Ovary (tissue), 3 donors: ENCODE data around the gene DHRS11.

Source experiments
- CTCF ChIP-seq, 3 donors: fragments of 450-650 bp in 2 of 3; fragments of 200-600 bp in 1 of 3; IDR thresholded peaks; one replicate each; pipeline versions ENCODE4 v1.5.1 to v1.8.0; 2016 to 2022; ENCODE audit warnings: antibody characterized with exemption in 3 of 3, mild to moderate bottlenecking in 1 of 3
- EP300 ChIP-seq: sonication (generic); formaldehyde crosslinking; IDR thresholded peaks from one replicate; pipeline ENCODE4 v1.6.1; 2017; ENCODE audit warnings: antibody characterized with exemption
- POLR2A ChIP-seq: fragments of 450-650 bp; IDR thresholded peaks from one replicate; pipeline ENCODE4 v1.6.1; 2017; ENCODE audit warnings: antibody characterized with exemption, mild to moderate bottlenecking, moderate library complexity
- donor health status: DM: no; HTN: no; CAD: no.

GRCh38 chr17:36610474-36610873 lies 18.8 kb downstream of the DHRS11 start:
- TF ChIP-seq CTCF (IDR thresholded peaks at IDR 0.05) (no peak), POLR2A (no peak), EP300 (no peak)
